ENCODE measurements around the gene OXLD1.

- TF ChIP-seq CTCF (conservative IDR thresholded peaks at IDR 0.05): no peak
- TF ChIP-seq EZH2 (IDR thresholded peaks at IDR 0.05; ENCODE audit: low read depth): no peak
These were observed 6.0 kb downstream of the OXLD1 start for GRCh38 chr17:81660441-81660840.

Data from PC-9 (cell line).